Fibroblast of gingiva (primary cell): ENCODE results near the gene PROCA1.
"Not testable (repeated sequence)": the region's sequence is repeated elsewhere in the genome, so short reads cannot be mapped to it uniquely, and the experiment has no call there.

Experiments used
- DNase-seq: peaks from one replicate; pipeline ENCODE4 v3.0.0-alpha.2; 2011; ENCODE audit warnings: low read depth

Gene PROCA1

GRCh38 chr17:28725660-28726225, 14.1 kb upstream of the PROCA1 start:
- peak; percentile 89 for DNase-seq

GRCh38 chr17:28725166-28725659, 13.5 kb upstream of the PROCA1 start:
- peak; percentile 62 for DNase-seq

- DNase-seq, result no peak
Observed at GRCh38 chr17:28724500-28725165, 12.9 kb upstream of the PROCA1 start.

- not testable (repeated sequence) for DNase-seq
Observed at GRCh38 chr17:28723836-28724499, 12.3 kb upstream of the PROCA1 start.

GRCh38 chr17:28723159-28723835, 11.6 kb upstream of the PROCA1 start:
- no peak for DNase-seq

GRCh38 chr17:28722417-28723158, 10.9 kb upstream of the PROCA1 start:
- DNase-seq, result no peak

- not testable (repeated sequence) for DNase-seq
Observed at GRCh38 chr17:28720997-28721329, 9.3 kb upstream of the PROCA1 start.

- no peak for DNase-seq
Observed at GRCh38 chr17:28720247-28720996, 8.7 kb upstream of the PROCA1 start.

- DNase-seq, result no peak
Observed at GRCh38 chr17:28719021-28719433, 7.3 kb upstream of the PROCA1 start.

- DNase-seq, result no peak
Observed at GRCh38 chr17:28718333-28719020, 6.8 kb upstream of the PROCA1 start.

GRCh38 chr17:28717578-28718332, 6.1 kb upstream of the PROCA1 start, which contains the start of gene RAB34:
RAB34 (minus strand) TSS chr17:28717868; CDS start chr17:28717266, 602 bp downstream.
- DNase-seq, result peak; percentile 89

GRCh38 chr17:28716740-28717577, 5.3 kb upstream of the PROCA1 start:
- peak; percentile 34 for DNase-seq

- no peak for DNase-seq
Observed at GRCh38 chr17:28715217-28715616, 3.5 kb upstream of the PROCA1 start.

GRCh38 chr17:28714281-28714680, 2.6 kb upstream of the PROCA1 start:
- no peak for DNase-seq

GRCh38 chr17:28712705-28713415, 1.2 kb upstream of the PROCA1 start:
- DNase-seq, result no peak

GRCh38 chr17:28712032-28712704, 480 bp upstream of the PROCA1 start:
- DNase-seq, result no peak

GRCh38 chr17:28710861-28711722, 596 bp downstream of the PROCA1 start:
- peak; percentile 91 for DNase-seq
